Neural cell (in vitro differentiated cells): ENCODE results near the gene MSI2. TPM values are rescaled to one million over a fixed set of nuclear protein-coding genes. Genes with fewer than 3 reads are reported as not detected.

Experiments
- H2AFZ ChIP-seq: fragments of 200-600, 300-800 bp; sonication (generic), shearing (Covaris generic); 2 replicates; pipeline ENCODE4 v1.6.0; 2014; ENCODE audit warnings: low read depth, mild to moderate bottlenecking, antibody characterized with exemption, low read length, moderate library complexity
- H3F3A ChIP-seq: fragments of 200-600 bp; shearing (Covaris generic); 2 replicates; pipeline ENCODE4 v1.6.1; 2016; ENCODE audit warnings: mild to moderate bottlenecking, moderate library complexity, mixed read lengths, antibody characterized with exemption, low read length; ENCODE audit not compliant: insufficient read depth, poor library complexity, severe bottlenecking
- H3K27ac ChIP-seq: fragments of 200-600, 300-800 bp; sonication (generic), shearing (Covaris generic); 2 replicates; pipeline ENCODE4 v1.5.1; 2014; ENCODE audit warnings: mild to moderate bottlenecking, low read length, moderate library complexity
- H3K27me3 ChIP-seq: fragments of 300-800, 200-600 bp; sonication (generic), shearing (Covaris generic); 2 replicates; pipeline ENCODE4 v1.6.0; 2014; ENCODE audit warnings: mild to moderate bottlenecking, low read depth, low read length, moderate library complexity; ENCODE audit not compliant: insufficient read depth
- H3K36me3 ChIP-seq: fragments of 300-800, 200-600 bp; sonication (generic), shearing (Covaris generic); 2 replicates; pipeline ENCODE4 v1.5.1; 2014; ENCODE audit warnings: mild to moderate bottlenecking, antibody characterized with exemption, low read length, moderate library complexity; ENCODE audit not compliant: insufficient read depth
- H3K4me2 ChIP-seq: fragments of 300-800, 200-600 bp; sonication (generic), shearing (Covaris generic); 2 replicates; pipeline ENCODE4 v1.6.0; 2014; ENCODE audit warnings: mild to moderate bottlenecking, low read length
- H3K4me3 ChIP-seq: fragments of 300-800, 200-600 bp; sonication (generic), shearing (Covaris generic); 2 replicates; pipeline ENCODE4 v1.5.1; 2014; ENCODE audit warnings: mild to moderate bottlenecking, low read length, moderate library complexity
- H3K79me2 ChIP-seq: fragments of 200-600 bp; shearing (Covaris generic); replicated peaks from 2 replicates; pipeline ENCODE4 v1.6.0; 2014; ENCODE audit warnings: mild to moderate bottlenecking, low read length, moderate library complexity; ENCODE audit not compliant: insufficient read depth
- H3K9ac ChIP-seq: fragments of 300-800, 200-600 bp; sonication (generic), shearing (Covaris generic); 2 replicates; pipeline ENCODE4 v1.6.1; 2016; ENCODE audit warnings: mild to moderate bottlenecking, low read length, mixed read lengths
- H3K9me2 ChIP-seq: fragments of 200-600 bp; shearing (Covaris generic); 2 replicates; pipeline ENCODE4 v1.6.1; 2016; ENCODE audit warnings: mild to moderate bottlenecking, low read length, mixed read lengths; ENCODE audit not compliant: insufficient read depth
- H3K9me3 ChIP-seq: fragments of 200-600, 300-800 bp; sonication (generic), shearing (Covaris generic); 2 replicates; pipeline ENCODE4 v1.6.1; 2016; ENCODE audit warnings: mild to moderate bottlenecking, mixed run types, low read length, moderate library complexity, mixed read lengths
- H4K20me1 ChIP-seq: fragments of 200-600 bp; shearing (Covaris generic); 2 replicates; pipeline ENCODE4 v1.6.1; 2016; ENCODE audit warnings: mild to moderate bottlenecking, mixed run types; ENCODE audit not compliant: insufficient read depth
- CTCF ChIP-seq: fragments of 450-650 bp; IDR thresholded peaks from 2 replicates; pipeline ENCODE4 v1.5.1; 2014; ENCODE audit warnings: antibody characterized with exemption, mild to moderate bottlenecking, moderate library complexity; ENCODE audit not compliant: poor library complexity, severe bottlenecking
- EP300 ChIP-seq: fragments of 450-650 bp; conservative IDR thresholded peaks from 2 replicates; pipeline ENCODE4 v1.6.1; 2014; ENCODE audit warnings: antibody characterized with exemption, mild to moderate bottlenecking, moderate library complexity; ENCODE audit not compliant: poor library complexity, severe bottlenecking
- EZH2 ChIP-seq: fragments of 200-600, 300-800 bp; shearing (Covaris generic), sonication (generic); IDR thresholded peaks from 2 replicates; pipeline ENCODE4 v1.6.1; 2014; ENCODE audit warnings: antibody characterized with exemption, low read length, borderline replicate concordance, mild to moderate bottlenecking; ENCODE audit not compliant: insufficient read depth, poor library complexity, severe bottlenecking
- MXI1 ChIP-seq: fragments of 450-650 bp; conservative IDR thresholded peaks from 2 replicates; pipeline ENCODE4 v1.6.1; 2014; ENCODE audit warnings: antibody characterized with exemption, mild to moderate bottlenecking; ENCODE audit not compliant: poor library complexity, severe bottlenecking
- POLR2AphosphoS5 ChIP-seq: IDR thresholded peaks from 2 replicates; pipeline ENCODE4 v1.6.1; 2012
- RAD21 ChIP-seq: fragments of 450-650 bp; conservative IDR thresholded peaks from 2 replicates; pipeline ENCODE4 v1.6.1; 2014; ENCODE audit warnings: antibody characterized with exemption, mild to moderate bottlenecking, moderate library complexity
- REST ChIP-seq: IDR thresholded peaks from 2 replicates; pipeline ENCODE4 v1.6.1; 2012; ENCODE audit warnings: borderline replicate concordance
- SMC3 ChIP-seq: fragments of 450-650 bp; conservative IDR thresholded peaks from 2 replicates; pipeline ENCODE4 v1.6.1; 2014; ENCODE audit warnings: antibody characterized with exemption, mild to moderate bottlenecking, moderate library complexity; ENCODE audit not compliant: poor library complexity
- TAF1 ChIP-seq: IDR thresholded peaks from 2 replicates; pipeline ENCODE4 v1.6.1; 2012; ENCODE audit warnings: low read depth
- polyA plus RNA-seq: library from polyadenylated mRNA; depleted of rRNA; stranded (reverse); fragments of >200 nt; gene quantifications from 2 replicates; pipeline ENCODE4 v1.2.3, GENCODE V29; 2014

MSI2 gene
- polyA plus RNA-seq, 1 donor from 2014 or later: 61.4 TPM

DNA sequence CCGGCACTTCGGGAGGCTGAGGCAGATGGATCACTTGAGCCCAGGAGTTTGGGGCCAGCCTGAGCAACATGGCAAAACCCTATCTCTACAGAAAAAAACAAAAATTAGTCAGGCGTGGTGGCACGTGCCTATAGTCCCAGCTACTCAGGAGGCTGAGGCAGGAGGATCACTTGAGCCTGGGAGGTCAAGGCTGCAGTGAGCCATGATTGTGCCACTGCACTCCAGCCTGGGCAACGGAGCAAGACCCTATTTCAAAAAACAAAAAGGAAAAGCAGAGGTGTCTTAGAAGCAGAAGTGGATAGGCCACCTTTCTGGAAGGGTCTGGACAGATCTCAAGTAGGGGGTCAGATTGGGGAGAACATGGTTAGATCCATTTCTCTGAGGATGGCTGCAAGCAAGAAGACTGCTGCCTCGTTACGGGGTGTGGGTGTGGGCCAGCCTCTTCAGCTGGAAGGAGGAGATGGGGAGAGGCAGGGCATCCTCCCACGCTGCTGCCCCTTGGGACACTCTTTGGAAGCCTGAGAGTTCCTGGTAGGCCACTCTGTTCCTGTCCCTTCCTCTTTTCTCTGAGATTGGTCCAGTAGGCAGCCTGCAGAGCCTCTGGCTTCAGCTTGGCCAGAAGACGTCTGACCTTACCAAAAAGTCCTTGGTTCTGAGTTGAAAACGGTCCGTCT lies 208.0 kb downstream of the MSI2 start:
- Histone ChIP-seq H3K4me3 (no peak overlapping the region), H2AFZ (no peak overlapping the region), H3K79me2 (peaks cover 26% of the 10 kb centered on the region), H3K27me3 (no peaks in the 10 kb centered on the region), H3K9me3 (no peaks in the 10 kb centered on the region), H3K4me2 (no peak overlapping the region), H3F3A (no peaks in the 10 kb centered on the region), H3K9ac (no peak overlapping the region), H3K27ac (no peak overlapping the region), H3K36me3 (no peaks in the 10 kb centered on the region), H4K20me1 (no peaks in the 10 kb centered on the region), H3K9me2 (no peaks in the 10 kb centered on the region)
- no peak for TF ChIP-seq POLR2AphosphoS5
- no peak for TF ChIP-seq MXI1
- no peak for TF ChIP-seq EP300

GRCh38 chr17:57465610-57466009 lies 209.3 kb downstream of the MSI2 start:
- H3K36me3 ChIP-seq: no peaks in the 10 kb centered on the region
- H4K20me1 ChIP-seq: no peaks in the 10 kb centered on the region
- H3K9me3 ChIP-seq: no peaks in the 10 kb centered on the region
- H3K79me2 ChIP-seq: peaks cover 26% of the 10 kb centered on the region
- H2AFZ ChIP-seq: no peak overlapping the region
- H3K4me3 ChIP-seq: peak overlapping the region; percentile 18
- no peak overlapping the region for H3K4me2 ChIP-seq
- peak overlapping the region; percentile 41 for H3K9ac ChIP-seq
- H3K27me3 ChIP-seq: no peaks in the 10 kb centered on the region
- no peaks in the 10 kb centered on the region for H3F3A ChIP-seq
- peak overlapping the region; percentile 34 for H3K27ac ChIP-seq
- no peak for TF ChIP-seq POLR2AphosphoS5
- H3K9me2 ChIP-seq: no peaks in the 10 kb centered on the region

DNA sequence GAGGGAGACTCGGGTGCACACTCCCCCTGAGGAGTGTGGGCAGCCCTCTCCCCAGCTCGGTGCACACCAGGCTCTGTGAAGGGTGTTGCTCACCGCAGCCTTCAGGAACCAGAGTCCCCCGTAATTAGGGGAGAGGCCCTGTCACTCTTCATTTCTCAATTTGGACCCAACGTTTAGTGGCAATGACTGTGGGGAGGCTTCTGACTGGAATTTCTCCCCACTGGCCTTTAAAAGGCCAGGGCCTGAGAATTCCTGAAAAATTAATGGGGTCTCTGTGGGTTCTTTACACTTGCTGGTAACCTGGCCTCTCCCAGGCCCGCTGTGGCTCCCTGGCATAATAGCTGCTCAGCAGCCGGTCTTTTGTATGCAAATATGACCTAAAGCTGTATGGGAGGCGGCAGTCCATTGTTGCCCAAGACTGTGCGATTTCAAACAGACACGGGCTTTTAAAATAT lies 209.7 kb downstream of the MSI2 start:
- Histone ChIP-seq H3K4me2 (peak overlapping the region; percentile 25), H3K4me3 (peak overlapping the region; percentile 18), H3K27me3 (no peaks in the 10 kb centered on the region), H3K36me3 (no peaks in the 10 kb centered on the region), H3K79me2 (peaks cover 29% of the 10 kb centered on the region), H2AFZ (no peak overlapping the region), H4K20me1 (no peaks in the 10 kb centered on the region), H3K27ac (peak overlapping the region; percentile 34), H3F3A (no peaks in the 10 kb centered on the region), H3K9ac (peak overlapping the region; percentile 41), H3K9me3 (no peaks in the 10 kb centered on the region), H3K9me2 (no peaks in the 10 kb centered on the region)
- TF ChIP-seq POLR2AphosphoS5 (no peak), RAD21 (no peak), TAF1 (no peak), MXI1 (no peak), REST (no peak), CTCF (no peak), EZH2 (no peak), EP300 (no peak), SMC3 (no peak)
